Progenitor cell of endocrine pancreas (in vitro differentiated cells): ENCODE measurements around the gene CD34. TPM values are rescaled to one million over a fixed set of nuclear protein-coding genes. Genes with fewer than 3 reads are reported as not detected.

ENCODE experiments used
- DNase-seq: peaks from one replicate; pipeline ENCODE4 v3.0.0; 2021; ENCODE audit warnings: low spot score; ENCODE audit not compliant: unreplicated experiment
- H3K27ac Mint-ChIP-seq: 2 replicates; pipeline ENCODE4 v1.8.0; 2021; ENCODE audit warnings: mild to moderate bottlenecking, moderate library complexity, mixed read lengths
- H3K27me3 Mint-ChIP-seq: 2 replicates; pipeline ENCODE4 v1.8.0; 2021; ENCODE audit warnings: mixed read lengths
- H3K36me3 Mint-ChIP-seq: 2 replicates; pipeline ENCODE4 v1.8.0; 2022; ENCODE audit warnings: mixed read lengths; ENCODE audit not compliant: insufficient read depth
- H3K4me1 Mint-ChIP-seq: 2 replicates; pipeline ENCODE4 v1.8.0; 2021; ENCODE audit warnings: low read depth, mixed read lengths
- H3K4me3 Mint-ChIP-seq: 2 replicates; pipeline ENCODE4 v1.8.0; 2021; ENCODE audit warnings: low read depth, mild to moderate bottlenecking, moderate library complexity, mixed read lengths
- H3K9me3 Mint-ChIP-seq: 2 replicates; pipeline ENCODE4 v1.8.0; 2021; ENCODE audit warnings: low read depth, mixed read lengths
- total RNA-seq: library from RNA; stranded (reverse); gene quantifications from 2 replicates; pipeline ENCODE4 v1.2.1, GENCODE V29; 2021
- TF ChIP-seq, protein P1 (sequence below): fragments of 200-600 bp; sonication (generic); IDR thresholded peaks from one replicate; pipeline ENCODE4 v1.5.0; 2021; ENCODE audit warnings: antibody characterized with exemption, mild to moderate bottlenecking; ENCODE audit not compliant: unreplicated experiment

Gene CD34
- total RNA-seq, 1 donor from 2014 or later: 0.07 TPM

DNA sequence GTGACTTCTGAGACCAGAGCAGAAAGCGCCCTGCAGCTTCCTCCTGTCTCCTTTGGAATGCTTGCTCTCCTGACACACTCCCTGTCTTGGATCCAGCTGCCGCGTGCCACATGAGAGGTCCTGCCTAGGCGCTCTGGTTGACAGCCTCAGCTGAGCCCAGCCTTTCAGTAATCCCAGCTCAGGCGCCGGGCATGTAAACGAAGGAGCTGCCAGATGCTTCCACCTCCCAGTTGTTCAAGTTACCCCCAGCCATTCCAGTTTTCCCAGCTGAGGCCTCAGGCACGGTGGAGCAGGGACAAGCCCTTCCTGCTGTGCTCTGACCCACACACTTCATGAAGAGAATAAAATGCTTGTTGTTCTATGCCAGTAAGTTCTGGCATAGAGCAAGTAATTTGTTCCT is 14.3 kb upstream of the CD34 start:
- no peak for DNase-seq
- Mint-ChIP-seq H3K27ac (no peak overlapping the region), H3K4me3 (no peak overlapping the region), H3K36me3 (no peaks in the 10 kb centered on the region), H3K27me3 (peaks cover 23% of the 10 kb centered on the region), H3K4me1 (no peaks in the 10 kb centered on the region), H3K9me3 (peaks cover 2% of the 10 kb centered on the region)
- TF ChIP-seq, protein P1, sequence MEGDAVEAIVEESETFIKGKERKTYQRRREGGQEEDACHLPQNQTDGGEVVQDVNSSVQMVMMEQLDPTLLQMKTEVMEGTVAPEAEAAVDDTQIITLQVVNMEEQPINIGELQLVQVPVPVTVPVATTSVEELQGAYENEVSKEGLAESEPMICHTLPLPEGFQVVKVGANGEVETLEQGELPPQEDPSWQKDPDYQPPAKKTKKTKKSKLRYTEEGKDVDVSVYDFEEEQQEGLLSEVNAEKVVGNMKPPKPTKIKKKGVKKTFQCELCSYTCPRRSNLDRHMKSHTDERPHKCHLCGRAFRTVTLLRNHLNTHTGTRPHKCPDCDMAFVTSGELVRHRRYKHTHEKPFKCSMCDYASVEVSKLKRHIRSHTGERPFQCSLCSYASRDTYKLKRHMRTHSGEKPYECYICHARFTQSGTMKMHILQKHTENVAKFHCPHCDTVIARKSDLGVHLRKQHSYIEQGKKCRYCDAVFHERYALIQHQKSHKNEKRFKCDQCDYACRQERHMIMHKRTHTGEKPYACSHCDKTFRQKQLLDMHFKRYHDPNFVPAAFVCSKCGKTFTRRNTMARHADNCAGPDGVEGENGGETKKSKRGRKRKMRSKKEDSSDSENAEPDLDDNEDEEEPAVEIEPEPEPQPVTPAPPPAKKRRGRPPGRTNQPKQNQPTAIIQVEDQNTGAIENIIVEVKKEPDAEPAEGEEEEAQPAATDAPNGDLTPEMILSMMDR: no peak

DNA sequence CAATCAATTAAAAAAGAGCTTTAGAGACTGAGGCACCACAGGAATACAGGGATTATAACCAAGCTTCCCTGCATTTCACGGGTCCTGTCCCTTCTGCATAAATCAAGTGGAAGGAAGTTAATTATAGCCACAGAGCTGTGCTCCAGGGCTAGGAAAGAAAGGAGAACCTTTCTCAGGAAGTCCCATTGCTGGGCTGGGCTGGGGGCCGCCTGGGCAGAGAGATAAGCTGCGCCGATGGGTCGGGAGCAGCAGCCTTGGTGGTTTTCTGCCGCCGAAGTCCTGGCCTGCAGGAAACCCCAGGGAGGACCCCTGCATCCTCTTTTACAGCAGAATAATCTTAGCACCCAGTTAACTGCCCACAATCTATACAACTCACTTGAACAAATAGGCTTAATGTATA is 12.6 kb upstream of the CD34 start:
- TF ChIP-seq, protein P1: no peak
- H3K27ac Mint-ChIP-seq: no peak overlapping the region
- H3K36me3 Mint-ChIP-seq: no peaks in the 10 kb centered on the region
- no peak for DNase-seq
- peaks cover 27% of the 10 kb centered on the region for H3K27me3 Mint-ChIP-seq
- no peaks in the 10 kb centered on the region for H3K4me1 Mint-ChIP-seq
- H3K9me3 Mint-ChIP-seq: no peaks in the 10 kb centered on the region
- H3K4me3 Mint-ChIP-seq: no peak overlapping the region

DNA sequence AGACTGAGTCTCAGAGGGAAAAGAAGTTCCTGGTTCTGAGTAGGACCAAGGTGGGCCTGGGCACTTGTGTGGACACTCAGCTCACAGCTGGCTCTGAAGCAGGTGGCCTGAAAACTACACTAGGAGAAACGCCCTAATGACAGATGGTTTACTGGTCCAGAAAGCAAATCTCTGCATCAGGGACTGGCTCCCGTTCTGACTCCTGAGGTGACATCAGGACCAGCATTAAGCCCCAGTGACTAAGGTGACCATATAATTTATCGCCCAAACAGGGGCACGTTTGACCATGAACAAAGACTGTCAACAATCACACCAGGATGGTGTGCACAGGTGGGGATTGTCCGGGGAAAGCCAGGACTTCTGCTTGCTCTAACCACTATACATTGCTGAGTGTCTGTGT is 12.2 kb upstream of the CD34 start:
- Mint-ChIP-seq H3K27ac (no peak overlapping the region), H3K27me3 (peaks cover 27% of the 10 kb centered on the region), H3K9me3 (no peaks in the 10 kb centered on the region), H3K4me1 (peaks cover 2% of the 10 kb centered on the region), H3K36me3 (no peaks in the 10 kb centered on the region), H3K4me3 (no peak overlapping the region)
- TF ChIP-seq, protein P1: no peak
- DNase-seq: no peak

DNA sequence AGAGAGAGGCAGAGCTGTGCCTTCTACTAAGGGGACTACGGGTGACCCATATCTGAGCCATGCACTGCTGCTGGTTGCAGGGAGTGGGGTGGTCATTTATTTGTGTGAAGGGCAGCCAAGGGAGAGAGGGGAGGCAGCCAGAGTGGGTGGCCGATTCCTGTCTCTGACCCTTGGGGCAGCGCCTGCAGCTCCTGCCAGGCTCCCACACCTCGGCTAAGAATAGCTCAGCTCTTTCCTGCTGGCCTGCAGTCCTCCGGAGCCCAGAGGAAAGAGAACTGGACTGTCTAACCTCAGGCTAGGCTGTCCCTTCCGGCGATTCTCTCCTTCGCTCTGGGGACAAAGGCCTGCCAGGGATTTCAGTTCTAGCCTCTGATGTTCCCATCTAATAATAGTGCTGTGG is 11.6 kb upstream of the CD34 start:
- Mint-ChIP-seq H3K4me3 (no peak overlapping the region), H3K4me1 (peaks cover 7% of the 10 kb centered on the region), H3K27me3 (peaks cover 27% of the 10 kb centered on the region), H3K36me3 (no peaks in the 10 kb centered on the region), H3K27ac (no peak overlapping the region), H3K9me3 (no peaks in the 10 kb centered on the region)
- TF ChIP-seq, protein P1: no peak
- no peak for DNase-seq

DNA sequence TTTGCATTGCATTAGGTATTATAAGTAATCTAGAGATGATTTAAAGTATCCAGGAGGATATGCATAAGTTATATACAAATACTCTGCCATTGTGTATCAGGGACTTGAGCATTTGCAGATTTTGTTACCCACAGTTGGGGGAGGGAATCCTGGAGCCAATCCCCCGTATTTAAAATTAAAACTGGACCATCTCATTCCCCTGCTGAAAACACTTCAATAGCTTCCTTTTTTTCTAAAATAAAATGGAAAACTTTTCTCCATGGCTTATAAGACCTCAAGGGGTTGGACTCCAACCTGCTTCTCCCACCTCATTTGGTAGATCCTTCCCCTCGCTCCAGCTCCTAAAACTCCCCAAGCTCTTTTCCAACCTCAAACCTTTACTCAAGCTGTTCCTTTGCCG is 10.4 kb upstream of the CD34 start:
- no peak overlapping the region for H3K4me3 Mint-ChIP-seq
- no peaks in the 10 kb centered on the region for H3K9me3 Mint-ChIP-seq
- no peak overlapping the region for H3K27ac Mint-ChIP-seq
- H3K27me3 Mint-ChIP-seq: peaks cover 27% of the 10 kb centered on the region
- H3K4me1 Mint-ChIP-seq: peaks cover 7% of the 10 kb centered on the region
- H3K36me3 Mint-ChIP-seq: no peaks in the 10 kb centered on the region
- TF ChIP-seq, protein P1: no peak
- no peak for DNase-seq
